ENCODE measurements around the gene OTOGL. TPM values are rescaled to one million over a fixed set of nuclear protein-coding genes. Genes with fewer than 3 reads are reported as not detected.

OTOGL gene
- total RNA-seq, 1 donor from 2014 or later, result 0.51 TPM

GRCh38 chr12:80195074-80195726 lies 95.9 kb downstream of the OTOGL start:
- H3K4me1 Mint-ChIP-seq, result peaks cover 33% of the 10 kb centered on the region
- H3K4me3 Mint-ChIP-seq, result no peak overlapping the region
- H3K27ac Mint-ChIP-seq, result peak overlapping the region; percentile 30
- H3K9me3 Mint-ChIP-seq, result no peaks in the 10 kb centered on the region
- no peak for DNase-seq (ENCODE audit: low spot score in 2 of 2, unreplicated experiment in 2 of 2)
- no peaks in the 10 kb centered on the region for H3K27me3 Mint-ChIP-seq (ENCODE audit: low read depth)
- peak; percentile 65 for TF ChIP-seq CTCF (IDR thresholded peaks at IDR 0.05; ENCODE audit: unreplicated experiment)
- H3K36me3 Mint-ChIP-seq, result no peaks in the 10 kb centered on the region

GRCh38 chr12:80195737-80196136 lies 96.4 kb downstream of the OTOGL start:
- no peak for TF ChIP-seq CTCF (IDR thresholded peaks at IDR 0.05; ENCODE audit: unreplicated experiment)
- H3K4me3 Mint-ChIP-seq, result no peak overlapping the region
- H3K9me3 Mint-ChIP-seq, result no peaks in the 10 kb centered on the region
- no peaks in the 10 kb centered on the region for H3K36me3 Mint-ChIP-seq
- no peak for DNase-seq (ENCODE audit: low spot score in 2 of 2, unreplicated experiment in 2 of 2)
- H3K27me3 Mint-ChIP-seq (ENCODE audit: low read depth), result no peaks in the 10 kb centered on the region
- no peak overlapping the region for H3K27ac Mint-ChIP-seq
- peaks cover 33% of the 10 kb centered on the region for H3K4me1 Mint-ChIP-seq

- no peaks in the 10 kb centered on the region for H3K27me3 Mint-ChIP-seq (ENCODE audit: low read depth)
- H3K4me1 Mint-ChIP-seq, result peaks cover 33% of the 10 kb centered on the region
- no peak overlapping the region for H3K27ac Mint-ChIP-seq
- H3K9me3 Mint-ChIP-seq, result no peaks in the 10 kb centered on the region
- no peaks in the 10 kb centered on the region for H3K36me3 Mint-ChIP-seq
- H3K4me3 Mint-ChIP-seq, result no peak overlapping the region
- TF ChIP-seq CTCF (IDR thresholded peaks at IDR 0.05; ENCODE audit: unreplicated experiment), result no peak
- DNase-seq (ENCODE audit: low spot score in 2 of 2, unreplicated experiment in 2 of 2), result no peak
Observed at GRCh38 chr12:80196419-80196818, 97.1 kb downstream of the OTOGL start.

GRCh38 chr12:80198782-80199337 lies 99.5 kb downstream of the OTOGL start:
- Mint-ChIP-seq H3K9me3 (no peaks in the 10 kb centered on the region), H3K4me1 (peaks cover 33% of the 10 kb centered on the region), H3K27me3 (ENCODE audit: low read depth) (no peaks in the 10 kb centered on the region), H3K27ac (no peak overlapping the region), H3K36me3 (no peaks in the 10 kb centered on the region), H3K4me3 (no peak overlapping the region)
- TF ChIP-seq CTCF (IDR thresholded peaks at IDR 0.05; ENCODE audit: unreplicated experiment), result no peak
- no peak for DNase-seq (ENCODE audit: low spot score in 2 of 2, unreplicated experiment in 2 of 2)

GRCh38 chr12:80199931-80200330 lies 100.6 kb downstream of the OTOGL start:
- no peaks in the 10 kb centered on the region for H3K27me3 Mint-ChIP-seq (ENCODE audit: low read depth)
- no peak for DNase-seq (ENCODE audit: low spot score in 2 of 2, unreplicated experiment in 2 of 2)
- no peaks in the 10 kb centered on the region for H3K9me3 Mint-ChIP-seq
- peaks cover 30% of the 10 kb centered on the region for H3K4me1 Mint-ChIP-seq
- H3K27ac Mint-ChIP-seq, result no peak overlapping the region
- no peak overlapping the region for H3K4me3 Mint-ChIP-seq
- H3K36me3 Mint-ChIP-seq, result no peaks in the 10 kb centered on the region
- no peak for TF ChIP-seq CTCF (IDR thresholded peaks at IDR 0.05; ENCODE audit: unreplicated experiment)

All from mesothelial cell of epicardium (in vitro differentiated cells).